GM12891 (cell line): Measurements from ENCODE around the gene UBAP2L.

Experiments
- PAX5 ChIP-seq: IDR thresholded peaks from 2 replicates; pipeline ENCODE4 v1.6.1; 2011; ENCODE audit warnings: low read length, moderate library complexity, mild to moderate bottlenecking; ENCODE audit not compliant: insufficient read depth, severe bottlenecking
- POLR2A ChIP-seq: IDR thresholded peaks from 2 replicates; pipeline ENCODE4 v1.6.1; 2011; ENCODE audit warnings: low read depth, low read length, control low read depth
- POLR2AphosphoS5 ChIP-seq: IDR thresholded peaks from 2 replicates; pipeline ENCODE4 v1.6.1; 2011; ENCODE audit warnings: low read depth, low read length, control low read depth
- SPI1 ChIP-seq: IDR thresholded peaks from 2 replicates; pipeline ENCODE4 v1.6.1; 2011; ENCODE audit warnings: low read depth, low read length, control low read depth
- TAF1 ChIP-seq: IDR thresholded peaks from 2 replicates; pipeline ENCODE4 v1.6.1; 2011; ENCODE audit warnings: low read depth, low read length, control low read depth

DNA sequence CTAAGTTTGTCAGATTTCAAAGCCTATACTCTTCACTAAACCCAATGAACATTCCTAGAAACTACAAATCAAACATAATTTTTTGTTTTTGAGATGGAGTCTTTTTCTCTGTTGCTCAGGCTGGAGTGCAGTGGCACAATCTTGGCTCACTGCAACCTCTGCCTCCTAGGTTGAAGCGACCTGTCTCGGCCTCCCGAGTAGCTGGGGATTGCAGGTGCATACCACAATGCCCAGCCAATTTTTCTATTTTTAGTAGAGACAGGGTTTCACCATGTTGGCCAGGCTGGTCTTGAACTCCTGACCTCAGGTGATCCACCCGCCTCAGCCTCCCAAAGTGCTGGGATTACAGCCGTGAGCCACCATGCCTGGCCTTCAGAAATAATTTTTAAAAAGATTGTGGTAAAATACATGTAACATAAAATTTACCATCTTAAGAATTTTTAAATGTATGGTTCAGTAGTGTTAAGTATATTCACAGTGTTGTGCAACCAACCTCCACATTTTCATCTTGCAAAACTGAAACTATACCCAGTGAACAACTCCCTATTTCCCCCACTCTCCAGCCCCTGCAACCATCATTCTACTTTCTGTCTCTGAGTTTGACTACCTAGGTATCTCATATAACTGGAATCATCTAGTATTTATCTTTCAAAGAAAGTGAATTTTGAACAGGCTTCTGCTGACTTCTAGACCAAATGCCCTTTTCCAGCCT is 11.9 kb upstream of the UBAP2L start:
- TF ChIP-seq TAF1 (no peak), POLR2AphosphoS5 (no peak; the same call in 1 of the 2 replicates), POLR2A (no peak), SPI1 (no peak), PAX5 (no peak)
